B cell (primary cell): ENCODE data around the gene IGFALS. TPM values are rescaled to one million over a fixed set of nuclear protein-coding genes. Genes with fewer than 3 reads are reported as not detected.

Experiments used
- ATAC-seq: fragments of 200-7000 bp; cut with Tn5 transposase; one replicate; pipeline ENCODE4 v1.10.0; 2021; ENCODE audit warnings: low read depth, mild to moderate bottlenecking, moderate number of reproducible peaks, moderate library complexity
- CTCF ChIA-PET: fragments of 350-600 bp; sonication (Branson Sonifier 250); formaldehyde crosslinking; loops from one replicate; lab custom pipeline; 2021; ENCODE audit warnings: antibody characterized with exemption, inconsistent platforms; lab: Charles Lee
- POLR2A ChIA-PET: fragments of 350-600 bp; sonication (Branson Sonifier 250); formaldehyde crosslinking; loops from one replicate; lab custom pipeline; 2021; ENCODE audit warnings: antibody characterized with exemption; lab: Charles Lee
- DNase-seq: peaks from one replicate; pipeline ENCODE4 v3.0.0; 2013
- H2AFZ ChIP-seq: 2 replicates; pipeline ENCODE4 v1.6.1; 2012; ENCODE audit warnings: mild to moderate bottlenecking, low read depth, low read length; ENCODE audit not compliant: insufficient read depth, poor library complexity, severe bottlenecking
- H3K27ac ChIP-seq, 2 donors: 1 replicate in 1 of 2; 2 replicates in 1 of 2; pipeline ENCODE4 v1.5.1; 2012 to 2013; ENCODE audit warnings: low read length in 2 of 2, mild to moderate bottlenecking in 2 of 2, moderate library complexity in 1 of 2
- H3K27me3 ChIP-seq, 4 experiments: fragments of 200-600 bp in 1 of 4; sonication (generic) in 1 of 4; replicated peaks in 1 of 4; 1 replicate in 2 of 4; 2 replicates in 2 of 4; pipeline versions ENCODE4 v1.6.1 to v1.7.0; 2013 to 2016; ENCODE audit warnings: low read length in 3 of 4, mild to moderate bottlenecking in 2 of 4, mixed read lengths in 1 of 4, moderate library complexity in 1 of 4; ENCODE audit not compliant: insufficient read depth in 4 of 4, control insufficient read depth in 3 of 4; ENCODE audit errors: control extremely low read depth in 1 of 4
- H3K36me3 ChIP-seq, 2 experiments: replicated peaks in 1 of 2; 1 replicate in 1 of 2; 2 replicates in 1 of 2; pipeline versions ENCODE4 v1.6.1 to v1.7.1; 2013; ENCODE audit warnings: low read length in 1 of 2; ENCODE audit not compliant: insufficient read depth in 2 of 2, control insufficient read depth in 1 of 2; ENCODE audit errors: control extremely low read depth in 1 of 2, extremely low read depth in 1 of 2
- H3K4me1 ChIP-seq, 2 donors: fragments of 200-600 bp in 1 of 2; sonication (generic) in 1 of 2; 1 replicate in 1 of 2; 2 replicates in 1 of 2; pipeline versions ENCODE4 v1.5.1 to v1.6.1; 2013 to 2017; ENCODE audit warnings: low read length in 2 of 2; ENCODE audit not compliant: control insufficient read depth in 2 of 2, insufficient read depth in 2 of 2
- H3K4me2 ChIP-seq: replicated peaks from 2 replicates; pipeline ENCODE3; 2012; ENCODE audit warnings: mild to moderate bottlenecking, low read depth, low read length; ENCODE audit not compliant: poor library complexity, severe bottlenecking
- H3K4me3 ChIP-seq, 5 experiments: fragments of 200-600 bp in 1 of 5; sonication (generic) in 1 of 5; 1 replicate in 3 of 5; 2 replicates in 2 of 5; pipeline versions ENCODE4 v1.5.1 to v1.7.0; 2011 to 2016; ENCODE audit warnings: low read length in 4 of 5, mild to moderate bottlenecking in 4 of 5, low read depth in 2 of 5, control low read depth in 1 of 5, moderate library complexity in 1 of 5; ENCODE audit not compliant: insufficient read depth in 1 of 5; ENCODE audit errors: control extremely low read depth in 1 of 5, extremely low read depth in 1 of 5
- H3K79me2 ChIP-seq: fragments of 200-600 bp; sonication (generic); one replicate; pipeline ENCODE4 v1.6.0; 2016; ENCODE audit warnings: low read length; ENCODE audit not compliant: control insufficient read depth, insufficient read depth
- H3K9ac ChIP-seq: fragments of 200-600 bp; sonication (generic); 2 replicates; pipeline ENCODE4 v1.6.1; 2017; ENCODE audit warnings: mild to moderate bottlenecking, low read length, moderate library complexity
- H3K9me3 ChIP-seq, 3 donors: one replicate each; pipeline versions ENCODE4 v1.6.1 to v1.7.1; 2013; ENCODE audit warnings: low read length in 2 of 3; ENCODE audit not compliant: control insufficient read depth in 2 of 3, insufficient read depth in 1 of 3; ENCODE audit errors: control extremely low read depth in 1 of 3
- H4K20me1 ChIP-seq: 2 replicates; pipeline ENCODE4 v1.6.0; 2012; ENCODE audit warnings: mild to moderate bottlenecking, low read length; ENCODE audit not compliant: insufficient read depth, control insufficient read depth, poor library complexity, severe bottlenecking
- H3K27ac Mint-ChIP-seq: one replicate; pipeline ENCODE4 v1.8.0; 2021; ENCODE audit warnings: mixed read lengths
- H3K27me3 Mint-ChIP-seq: one replicate; pipeline ENCODE4 v1.8.0; 2021; ENCODE audit warnings: mixed read lengths
- H3K4me1 Mint-ChIP-seq: one replicate; pipeline ENCODE4 v1.8.0; 2021; ENCODE audit warnings: mixed read lengths
- H3K4me3 Mint-ChIP-seq: one replicate; pipeline ENCODE4 v1.8.0; 2021; ENCODE audit warnings: mixed read lengths
- H3K9me3 Mint-ChIP-seq: one replicate; pipeline ENCODE4 v1.8.0; 2022; ENCODE audit warnings: mixed read lengths; ENCODE audit not compliant: insufficient read depth
- EZH2 ChIP-seq: IDR thresholded peaks from 2 replicates; pipeline ENCODE4 v1.6.1; 2012; ENCODE audit warnings: borderline replicate concordance, low read depth, mild to moderate bottlenecking, moderate library complexity, low read length; ENCODE audit not compliant: insufficient read depth, poor library complexity, severe bottlenecking
- WGBS: methylation state at CpG from one replicate; pipeline ENCODE4 v1.1.5; 2013; ENCODE audit warnings: missing lambda C conversion rate; ENCODE audit not compliant: insufficient coverage; 5-methylcytosine and 5-hydroxymethylcytosine counted together
- intact Hi-C: fragments of 100-400 bp; cut with micrococcal nuclease; formaldehyde crosslinking; loops from one replicate; pipeline ENCODE4 v1.10.0; 2022
- polyA plus RNA-seq: library from polyadenylated mRNA; depleted of rRNA; stranded (reverse); fragments of >200 nt; gene quantifications from 2 replicates; pipeline ENCODE4 v1.2.3, GENCODE V29; 2012
- total RNA-seq, 2 donors: library from RNA; stranded (reverse); fragments of 120-200 nt in 1 of 2; gene quantifications; 1 replicate in 1 of 2; 2 replicates in 1 of 2; pipeline versions ENCODE4 v1.2.3 to v1.2.4, GENCODE V29; 2013 to 2022
- TF ChIP-seq, protein P1 (sequence below): fragments of 200-600 bp; IDR thresholded peaks from one replicate; pipeline ENCODE4 v1.8.0; 2022; ENCODE audit warnings: antibody characterized with exemption, mild to moderate bottlenecking

The IGFALS gene
- total and polyA plus RNA-seq, 2 donors (not counting 1 experiment from before 2014, with no cell fraction given) = 0.49 TPM; not detected in 1

- Histone ChIP-seq H3K4me2 (no peak overlapping the region), H4K20me1 (peaks cover 18% of the 10 kb centered on the region), H3K36me3 (peaks cover 0 to 70% of the 10 kb centered on the region in 2 experiments), H3K27me3 (no peaks in the 10 kb centered on the region), H3K4me1 (peaks cover 5 to 9% of the 10 kb centered on the region in 2 donors), H3K9ac (no peak overlapping the region), H3K4me3 (no peak overlapping the region), H3K9me3 (peaks cover 0 to 4% (median 0%) of the 10 kb centered on the region in 3 donors), H3K27ac (no peak overlapping the region), H3K79me2 (no peaks in the 10 kb centered on the region), H2AFZ (no peak overlapping the region)
- peaks cover 5% of the 10 kb centered on the region for H3K4me1 Mint-ChIP-seq
- H3K4me3 Mint-ChIP-seq = no peak overlapping the region
- H3K9me3 Mint-ChIP-seq = no peaks in the 10 kb centered on the region
- DNase-seq (no peak), ATAC-seq (no peak)
- H3K27me3 Mint-ChIP-seq = no peaks in the 10 kb centered on the region
- intact Hi-C loops = no loop called here
- TF ChIP-seq, protein P1, sequence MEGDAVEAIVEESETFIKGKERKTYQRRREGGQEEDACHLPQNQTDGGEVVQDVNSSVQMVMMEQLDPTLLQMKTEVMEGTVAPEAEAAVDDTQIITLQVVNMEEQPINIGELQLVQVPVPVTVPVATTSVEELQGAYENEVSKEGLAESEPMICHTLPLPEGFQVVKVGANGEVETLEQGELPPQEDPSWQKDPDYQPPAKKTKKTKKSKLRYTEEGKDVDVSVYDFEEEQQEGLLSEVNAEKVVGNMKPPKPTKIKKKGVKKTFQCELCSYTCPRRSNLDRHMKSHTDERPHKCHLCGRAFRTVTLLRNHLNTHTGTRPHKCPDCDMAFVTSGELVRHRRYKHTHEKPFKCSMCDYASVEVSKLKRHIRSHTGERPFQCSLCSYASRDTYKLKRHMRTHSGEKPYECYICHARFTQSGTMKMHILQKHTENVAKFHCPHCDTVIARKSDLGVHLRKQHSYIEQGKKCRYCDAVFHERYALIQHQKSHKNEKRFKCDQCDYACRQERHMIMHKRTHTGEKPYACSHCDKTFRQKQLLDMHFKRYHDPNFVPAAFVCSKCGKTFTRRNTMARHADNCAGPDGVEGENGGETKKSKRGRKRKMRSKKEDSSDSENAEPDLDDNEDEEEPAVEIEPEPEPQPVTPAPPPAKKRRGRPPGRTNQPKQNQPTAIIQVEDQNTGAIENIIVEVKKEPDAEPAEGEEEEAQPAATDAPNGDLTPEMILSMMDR = no peak
- no peak for TF ChIP-seq EZH2
- 94% methylated on average over 22 of the region's 22 CpGs for WGBS
- POLR2A ChIA-PET = no interaction called here
- H3K27ac Mint-ChIP-seq = peak overlapping the region; percentile 10
- CTCF ChIA-PET = no interaction called here
These were observed 27.7 kb downstream of the IGFALS start for GRCh38 chr16:1765826-1766225.

GRCh38 chr16:1764971-1765370, 28.5 kb downstream of the IGFALS start:
- WGBS = 93% methylated on average over 19 of the region's 21 CpGs
- CTCF ChIA-PET = interaction anchor here (0.9 kb wide), 1 partner anchor 59 kb away, joined by 5 read pairs; the partner anchor contains the start of gene MAPK8IP3
- no peak overlapping the region for H3K4me2 ChIP-seq
- H3K9me3 ChIP-seq = peaks cover 0 to 4% (median 0%) of the 10 kb centered on the region in 3 donors
- TF ChIP-seq EZH2 = no peak
- TF ChIP-seq, protein P1 = no peak
- H3K79me2 ChIP-seq = no peaks in the 10 kb centered on the region
- Mint-ChIP-seq H3K27me3 (no peaks in the 10 kb centered on the region), H3K27ac (no peak overlapping the region), H3K4me3 (no peak overlapping the region), H3K4me1 (peaks cover under 1% of the 10 kb centered on the region), H3K9me3 (no peaks in the 10 kb centered on the region)
- H3K4me1 ChIP-seq = peaks cover 0 to under 1% of the 10 kb centered on the region in 2 donors
- POLR2A ChIA-PET = no interaction called here
- no peak overlapping the region for H3K27ac ChIP-seq
- peaks cover 11% of the 10 kb centered on the region for H4K20me1 ChIP-seq
- intact Hi-C loops = no loop called here
- no peak for DNase-seq
- no peak overlapping the region for H3K9ac ChIP-seq
- peaks cover 0 to 77% of the 10 kb centered on the region in 2 experiments for H3K36me3 ChIP-seq
- H3K27me3 ChIP-seq = no peaks in the 10 kb centered on the region
- ATAC-seq = no peak
- no peak overlapping the region for H2AFZ ChIP-seq
- H3K4me3 ChIP-seq = no peak overlapping the region
